ENCODE results near the gene TALDO1. TPM values are rescaled to one million over a fixed set of nuclear protein-coding genes. Genes with fewer than 3 reads are reported as not detected.

Gene TALDO1
- total RNA-seq, 1 experiment from 2014 or later, result 268 TPM

- Histone ChIP-seq H3K4me1 (ENCODE audit: insufficient read depth, low read length) (no peaks in the 10 kb centered on the region; the same call in 1 of the 2 replicates), H2BK12ac (ENCODE audit: insufficient read length, low read depth, low read length) (no peak overlapping the region), H3K56ac (ENCODE audit: insufficient read length, low read depth, low read length) (no peak overlapping the region), H4K91ac (ENCODE audit: insufficient read length, low read depth, low read length) (no peak overlapping the region), H3K9me3 (ENCODE audit: control insufficient read depth, low read depth, low read length) (no peaks in the 10 kb centered on the region), H3K79me2 (ENCODE audit: insufficient read depth, low read length) (peaks cover 27% of the 10 kb centered on the region), H3K27me3 (ENCODE audit: insufficient read depth, low read length) (no peaks in the 10 kb centered on the region), H4K5ac (ENCODE audit: insufficient read length, low read depth, low read length) (no peak overlapping the region), H2BK15ac (ENCODE audit: low read depth, low read length) (no peak overlapping the region), H3K9ac (ENCODE audit: extremely low read depth, insufficient read length, low read length) (no peak overlapping the region), H4K20me1 (ENCODE audit: control insufficient read depth, insufficient read depth, insufficient read length) (no peaks in the 10 kb centered on the region), H2BK20ac (ENCODE audit: low read depth, low read length, poor library complexity, severe bottlenecking) (no peak overlapping the region), H2BK120ac (ENCODE audit: low read depth, low read length, poor library complexity, severe bottlenecking) (peak overlapping the region; percentile 14), H3K14ac (ENCODE audit: insufficient read depth, low read length) (no peak overlapping the region), H3K23ac (ENCODE audit: insufficient read length, low read depth, low read length) (no peak overlapping the region), H3K18ac (ENCODE audit: insufficient read length, low read depth, low read length) (no peak overlapping the region), H3T11ph (ENCODE audit: low read length) (no peak overlapping the region), H4K8ac (replicated peaks; ENCODE audit: insufficient read length, low read depth, low read length) (no peak overlapping the region), H2BK5ac (ENCODE audit: insufficient read length, low read length) (no peak overlapping the region), H3K4me2 (ENCODE audit: insufficient read depth, insufficient read length, low read length) (no peak overlapping the region), H3K23me2 (ENCODE audit: insufficient read length, low read depth, low read length, poor library complexity, severe bottlenecking) (peaks cover 10% of the 10 kb centered on the region), H3K79me1 (ENCODE audit: insufficient read depth, low read depth, low read length, poor library complexity, severe bottlenecking) (peaks cover 8% of the 10 kb centered on the region), H2AFZ (ENCODE audit: low read length) (no peak overlapping the region), H3K27ac (ENCODE audit: insufficient read length, low read depth, low read length) (no peak overlapping the region), H3K4ac (ENCODE audit: low read depth, low read length) (no peak overlapping the region), H2AK5ac (ENCODE audit: insufficient read length, low read length) (no peak overlapping the region)
- no peak for TF ChIP-seq CTCF (conservative IDR thresholded peaks at IDR 0.05)
- Mint-ChIP-seq H3K4me3 (peak overlapping the region in 1 of 2 experiments; percentile 92; a peak in 3 of 5 replicates), H3K4me1 (peaks cover 24 to 40% of the 10 kb centered on the region in 2 experiments), H3K27me3 (ENCODE audit: low read depth) (no peaks in the 10 kb centered on the region), H3K27ac (peak overlapping the region in 2 of 3 experiments; percentile 69 to 85; a peak in 2 of 7 replicates), H3K9me3 (no peaks in the 10 kb centered on the region), H3K36me3 (ENCODE audit: insufficient read depth in 1 of 3, low read depth in 3 of 3) (peaks cover 4 to 6% (median 5%) of the 10 kb centered on the region in 3 experiments; a peak in 6 of 7 replicates)
- no CpG with 5 or more reads among the region's 1 CpG for WGBS (ENCODE audit: extremely low coverage, insufficient read length, low lambda C conversion rate)
- no peak for DNase-seq
Measured at GRCh38 chr11:745428-745827, 1.8 kb upstream of the TALDO1 start.

Data from H9 (cell line).